Activated gamma-delta T cell treated with anti-CD3 and anti-CD28 coated beads, Interleukin-2, amount 50 U/mL, for 16 hours (primary cell): ENCODE data around the gene CHST12.

Experiments
- DNase-seq: peaks from one replicate; pipeline ENCODE4 v3.0.0-alpha.2; 2020; ENCODE audit warnings: low read depth

CHST12 gene

DNA sequence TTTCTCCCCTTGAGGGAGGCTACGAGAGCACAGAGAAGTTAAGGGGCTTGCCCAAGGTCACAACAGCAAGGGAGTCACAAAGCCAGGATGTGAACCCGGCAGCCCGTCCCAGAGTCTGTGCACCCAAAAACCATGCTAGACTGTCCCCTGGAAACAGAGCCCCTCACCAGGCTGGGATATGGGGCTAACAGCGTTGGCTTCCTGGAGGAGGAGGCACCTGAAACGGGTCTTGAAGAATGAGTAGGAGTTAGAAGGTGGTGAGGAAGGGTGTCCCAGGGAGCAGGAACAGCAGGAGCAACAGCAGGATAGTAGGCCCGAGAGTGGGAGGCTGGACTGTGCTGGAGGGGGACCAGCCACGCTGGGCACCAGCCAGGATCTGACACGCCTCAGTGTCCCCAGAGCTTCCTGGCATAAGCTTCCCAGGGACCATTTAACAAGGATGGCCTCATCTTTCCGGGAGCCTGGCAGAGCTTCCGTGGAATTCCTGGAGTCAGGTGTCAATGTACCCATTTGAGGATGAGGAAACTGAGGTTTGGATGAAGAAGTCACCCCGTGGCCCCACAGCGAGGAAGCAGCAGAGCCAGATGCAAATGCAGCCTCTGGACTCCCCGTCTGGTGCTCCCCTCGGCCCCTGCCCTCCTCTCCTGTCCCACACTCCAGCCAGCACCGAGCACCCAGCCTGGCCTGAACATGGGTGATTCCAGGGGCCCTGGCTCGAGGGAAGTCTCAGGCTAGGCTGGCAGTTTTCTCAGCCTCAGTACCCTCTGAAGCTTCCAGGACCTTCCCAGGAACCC, 76.1 kb downstream of the CHST12 start:
- DNase-seq, result no peak

DNA sequence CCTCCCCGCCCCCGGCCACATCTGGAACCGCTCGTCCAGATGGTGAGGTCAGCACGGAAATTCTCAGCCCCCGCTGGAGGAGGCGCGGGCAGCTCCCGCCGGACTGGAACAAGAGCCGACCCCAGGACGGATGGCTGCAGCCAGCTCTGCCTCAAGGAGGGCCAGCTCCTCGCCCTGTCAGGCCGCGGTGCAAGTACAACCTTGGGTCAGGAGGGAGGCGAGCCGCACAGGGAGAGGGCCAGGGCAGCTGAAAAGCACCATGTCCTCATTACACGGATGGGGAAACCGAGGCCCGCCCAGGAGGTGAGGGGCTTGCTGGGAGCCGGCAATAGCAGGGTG, 76.6 kb downstream of the CHST12 start:
- DNase-seq, result no peak

DNA sequence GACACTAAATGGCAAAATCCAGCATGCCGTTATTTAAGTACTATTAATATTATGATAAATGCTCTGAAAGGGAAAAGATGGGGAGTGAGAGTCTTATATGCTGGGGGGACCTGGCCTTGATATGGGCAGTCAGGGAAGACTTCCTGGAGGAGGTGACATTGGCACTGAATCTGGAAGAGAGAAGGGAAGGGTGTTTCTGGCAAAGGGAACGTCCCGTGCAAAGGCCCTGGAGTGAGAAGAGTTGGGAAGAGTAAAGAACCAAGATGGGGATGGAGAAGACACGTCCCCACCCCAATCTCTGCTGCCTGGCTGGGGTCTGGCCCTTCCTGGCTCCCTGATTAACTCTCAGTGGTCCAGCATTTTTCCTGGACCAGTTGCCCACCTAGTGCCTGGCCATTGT, 77.8 kb downstream of the CHST12 start:
- DNase-seq, result no peak

DNA sequence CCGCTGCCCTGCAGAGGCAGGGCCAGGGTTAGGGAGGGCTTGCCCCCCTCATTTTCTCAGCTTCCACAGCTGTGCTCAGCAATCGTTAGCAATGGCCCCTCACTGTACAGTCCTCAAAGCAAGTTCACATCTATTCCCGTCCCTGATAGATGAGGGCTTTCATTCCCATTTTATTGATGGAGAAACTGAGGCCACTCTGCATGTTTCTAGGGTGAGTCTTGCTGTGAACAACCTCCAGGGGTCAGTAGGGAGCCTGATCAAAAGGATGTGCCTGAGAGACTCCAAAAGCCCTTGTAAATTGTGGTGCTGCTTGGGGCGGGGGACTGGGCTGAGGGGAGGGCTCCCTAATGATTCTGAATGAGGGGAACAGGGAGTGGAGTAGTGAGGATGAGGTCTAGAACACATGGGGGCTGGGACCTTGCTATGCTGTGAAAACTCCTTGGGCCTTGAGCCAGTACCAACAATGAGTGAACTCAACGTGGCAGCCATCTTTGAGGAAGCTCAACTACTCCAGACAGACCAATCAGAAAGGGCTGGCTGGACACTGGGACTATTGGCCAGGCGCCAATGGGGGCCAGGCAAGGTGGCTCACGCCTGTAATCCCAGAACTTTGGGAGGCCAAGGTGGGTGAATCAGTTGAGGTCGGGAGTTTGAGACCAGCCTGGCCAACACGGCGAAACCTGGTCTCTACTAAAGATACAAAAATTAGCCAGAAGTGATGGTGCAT, 79.5 kb downstream of the CHST12 start:
- DNase-seq, result no peak

DNA sequence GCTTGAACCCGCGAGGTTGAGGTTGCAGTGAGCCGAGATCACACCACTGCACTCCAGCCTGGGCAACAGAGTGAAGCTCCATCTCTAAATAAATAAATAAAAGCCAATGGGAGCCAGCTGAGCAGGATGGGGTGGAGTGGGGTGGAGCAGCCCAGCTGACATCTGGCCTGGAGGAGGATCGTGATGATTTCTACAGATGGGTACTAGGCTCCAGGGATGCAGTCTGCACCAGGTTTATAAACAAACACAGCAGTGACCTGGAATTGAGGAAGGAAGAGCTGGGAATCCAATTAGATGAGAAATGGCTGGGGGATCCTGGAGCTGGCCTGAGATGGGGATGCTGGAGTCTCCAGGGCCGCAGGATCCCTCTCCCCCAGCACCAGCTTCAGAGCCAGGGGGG, 80.1 kb downstream of the CHST12 start:
- no peak for DNase-seq

DNA sequence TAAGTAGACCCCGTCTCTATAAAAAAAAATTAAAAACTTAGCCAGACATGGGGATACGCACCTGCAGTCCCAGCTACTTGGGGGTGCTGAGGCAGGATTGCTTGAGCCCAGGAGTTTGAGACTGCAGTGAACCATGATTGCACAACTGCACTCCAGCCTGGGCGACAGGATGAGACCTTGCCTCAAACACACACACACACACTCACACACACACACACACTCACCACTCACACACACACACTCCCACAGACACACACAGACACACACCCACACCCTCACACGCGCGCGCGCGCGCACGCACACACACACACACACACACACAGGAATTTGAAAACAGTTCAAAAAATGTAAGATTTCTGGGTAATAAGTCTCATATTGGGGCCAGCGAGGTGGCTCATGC, 81.5 kb downstream of the CHST12 start:
- DNase-seq, result no peak

DNA sequence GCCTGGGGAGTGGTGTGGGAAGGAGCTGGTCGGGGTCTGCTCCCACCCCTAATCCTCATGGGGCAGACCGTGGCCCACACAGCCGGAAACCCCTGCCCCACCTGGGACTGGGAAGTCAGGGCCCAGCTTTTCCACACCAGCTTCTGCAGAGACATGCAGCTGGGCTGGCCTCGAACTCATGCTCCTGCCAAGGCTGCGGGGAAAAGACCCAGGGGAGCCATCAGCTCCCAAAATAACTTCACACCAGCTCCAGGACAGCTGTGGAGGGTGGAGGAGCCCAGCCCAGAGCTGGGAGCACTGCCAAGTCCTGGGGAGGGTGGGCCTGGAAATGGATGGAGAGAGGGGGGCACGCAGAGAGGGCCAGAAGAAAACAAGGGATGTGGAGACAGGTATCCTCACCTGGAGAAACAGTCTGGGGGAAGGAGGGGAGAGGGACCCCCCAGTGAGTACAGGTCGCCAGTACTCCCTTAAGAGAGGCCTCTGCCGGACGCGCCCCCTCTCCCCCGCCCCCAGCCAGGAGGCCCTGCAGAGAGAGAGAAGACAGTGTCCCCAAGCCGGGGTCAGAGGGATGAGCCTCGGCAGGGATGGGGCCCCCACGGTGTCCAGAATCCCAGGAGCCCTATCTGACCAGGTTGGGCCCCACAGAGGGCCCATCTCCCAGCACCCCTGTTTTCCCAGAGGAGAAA, 84.3 kb downstream of the CHST12 start:
- no peak for DNase-seq

DNA sequence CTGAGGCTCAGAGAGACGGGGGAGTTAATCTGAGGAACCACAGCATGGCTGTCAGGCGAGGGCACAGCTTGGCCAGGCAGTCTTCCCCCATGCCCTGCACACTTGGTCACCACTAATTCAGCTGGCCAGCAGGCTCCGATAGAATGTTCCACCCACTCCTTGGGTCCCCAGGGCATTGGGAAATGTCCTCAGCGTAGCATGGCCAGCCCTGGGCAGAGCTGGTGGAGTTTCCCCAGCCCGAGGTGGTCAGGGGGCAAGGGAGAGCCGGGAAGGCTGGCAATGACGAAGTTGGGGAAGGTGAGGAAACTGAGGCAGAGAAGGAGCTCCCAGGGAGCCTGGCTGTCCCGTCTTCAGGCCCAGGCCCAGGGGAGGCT, 84.8 kb downstream of the CHST12 start:
- DNase-seq, result no peak

DNA sequence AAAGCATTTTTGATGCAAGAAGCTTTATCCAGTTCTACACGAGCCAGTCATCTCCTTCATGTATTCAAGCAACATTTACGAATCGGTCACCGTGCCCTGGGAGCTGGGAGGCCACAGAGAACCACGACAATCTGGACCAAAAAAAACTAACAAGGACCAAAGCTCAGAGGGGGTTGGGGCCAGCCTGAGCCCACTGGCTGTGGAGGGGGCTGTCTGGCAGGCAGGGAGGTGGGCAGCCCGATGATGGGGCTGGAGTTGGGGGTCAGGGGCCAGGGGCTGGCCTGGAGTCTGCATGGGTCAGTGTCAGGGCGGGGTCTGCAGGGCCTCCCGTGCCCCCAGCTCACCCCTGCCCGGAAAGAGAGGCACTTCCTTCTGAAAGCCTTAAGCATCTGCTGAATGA, 85.3 kb downstream of the CHST12 start:
- DNase-seq, result no peak

DNA sequence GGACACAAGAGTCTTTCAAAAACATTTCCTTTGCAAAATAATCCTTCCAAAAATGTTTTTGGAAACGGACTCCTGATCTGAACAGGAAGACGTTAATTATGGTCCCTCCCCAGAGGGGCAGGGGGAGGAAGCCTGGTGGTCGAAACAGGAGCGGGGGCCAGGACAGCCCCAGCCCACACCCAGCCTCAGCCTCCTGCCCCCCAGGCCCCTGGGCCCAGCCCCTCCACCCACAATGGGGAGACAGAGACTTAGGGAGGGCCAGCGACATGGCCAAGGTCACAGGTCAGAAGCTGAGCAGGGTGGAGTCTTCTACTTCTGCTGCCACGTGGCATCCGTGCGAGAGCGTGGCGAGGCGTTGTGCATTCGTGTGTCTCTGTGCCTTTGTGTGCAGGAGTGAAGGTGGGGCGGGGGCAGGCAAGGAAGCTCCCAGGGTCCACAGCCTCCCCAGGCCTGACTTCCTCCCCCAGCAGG, 86.8 kb downstream of the CHST12 start:
- DNase-seq, result no peak

DNA sequence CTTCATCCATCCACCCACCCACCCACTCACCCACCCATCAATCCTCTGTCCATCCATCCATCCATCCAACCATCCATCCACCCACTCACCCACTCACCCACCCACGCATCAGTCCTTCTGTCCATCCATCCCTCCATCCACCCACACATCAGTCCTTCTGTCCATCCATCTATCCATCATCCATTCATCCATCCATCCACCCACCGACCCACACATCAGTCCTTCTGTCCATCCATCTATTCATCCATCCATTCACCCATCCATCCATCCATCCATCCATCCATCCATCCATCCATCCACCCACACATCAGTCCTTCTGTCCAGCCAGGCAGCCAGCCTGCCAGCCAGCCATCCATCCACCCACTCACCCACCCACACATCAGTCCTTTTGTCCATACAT, 88.6 kb downstream of the CHST12 start:
- DNase-seq, result no peak

DNA sequence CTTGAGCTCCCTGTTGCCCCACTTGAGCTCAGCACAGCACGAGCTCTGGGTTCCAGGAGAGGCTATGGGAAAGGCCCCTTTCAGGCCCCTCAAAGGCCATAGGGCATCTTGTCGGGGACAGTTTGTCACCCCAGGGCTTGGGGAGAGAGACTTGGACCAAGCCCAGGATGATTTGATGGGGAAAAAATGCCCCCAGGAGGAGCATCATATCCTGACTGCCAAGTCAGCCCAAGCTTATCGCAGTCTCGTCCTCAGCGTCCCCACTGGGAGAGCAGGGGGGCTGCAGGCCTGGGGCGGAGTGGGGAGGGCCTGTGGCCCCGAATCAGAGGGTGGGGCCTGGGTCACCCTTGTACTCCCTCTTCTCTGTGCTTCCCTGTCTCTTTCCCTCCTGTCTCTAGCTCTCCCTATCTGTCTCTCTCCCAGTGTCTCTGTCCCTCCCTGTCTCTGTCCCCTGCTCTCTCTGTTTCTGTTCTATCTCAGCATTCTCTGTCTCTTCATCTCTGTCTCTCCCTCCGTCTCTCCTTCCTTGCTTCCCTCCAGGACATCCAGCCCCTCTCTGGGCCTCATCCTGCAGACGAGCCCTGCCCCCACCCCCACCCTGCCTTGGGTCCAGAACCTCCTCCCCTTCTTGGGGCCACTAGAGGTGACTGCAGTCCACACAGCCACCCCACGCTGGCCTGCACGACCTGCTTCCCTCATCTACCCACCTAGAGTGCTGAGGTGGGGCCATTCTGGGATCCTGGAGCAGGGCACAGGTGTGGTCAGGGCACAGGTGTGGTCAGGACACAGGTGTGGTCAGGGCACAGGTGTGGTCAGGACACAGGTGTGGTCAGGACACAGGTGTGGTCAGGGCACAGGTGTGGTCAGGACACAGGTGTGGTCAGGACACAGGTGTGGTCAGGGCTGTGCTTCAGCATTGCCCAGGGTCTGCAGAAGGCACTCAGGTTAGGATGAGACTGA, 90.1 kb downstream of the CHST12 start:
- no peak for DNase-seq

DNA sequence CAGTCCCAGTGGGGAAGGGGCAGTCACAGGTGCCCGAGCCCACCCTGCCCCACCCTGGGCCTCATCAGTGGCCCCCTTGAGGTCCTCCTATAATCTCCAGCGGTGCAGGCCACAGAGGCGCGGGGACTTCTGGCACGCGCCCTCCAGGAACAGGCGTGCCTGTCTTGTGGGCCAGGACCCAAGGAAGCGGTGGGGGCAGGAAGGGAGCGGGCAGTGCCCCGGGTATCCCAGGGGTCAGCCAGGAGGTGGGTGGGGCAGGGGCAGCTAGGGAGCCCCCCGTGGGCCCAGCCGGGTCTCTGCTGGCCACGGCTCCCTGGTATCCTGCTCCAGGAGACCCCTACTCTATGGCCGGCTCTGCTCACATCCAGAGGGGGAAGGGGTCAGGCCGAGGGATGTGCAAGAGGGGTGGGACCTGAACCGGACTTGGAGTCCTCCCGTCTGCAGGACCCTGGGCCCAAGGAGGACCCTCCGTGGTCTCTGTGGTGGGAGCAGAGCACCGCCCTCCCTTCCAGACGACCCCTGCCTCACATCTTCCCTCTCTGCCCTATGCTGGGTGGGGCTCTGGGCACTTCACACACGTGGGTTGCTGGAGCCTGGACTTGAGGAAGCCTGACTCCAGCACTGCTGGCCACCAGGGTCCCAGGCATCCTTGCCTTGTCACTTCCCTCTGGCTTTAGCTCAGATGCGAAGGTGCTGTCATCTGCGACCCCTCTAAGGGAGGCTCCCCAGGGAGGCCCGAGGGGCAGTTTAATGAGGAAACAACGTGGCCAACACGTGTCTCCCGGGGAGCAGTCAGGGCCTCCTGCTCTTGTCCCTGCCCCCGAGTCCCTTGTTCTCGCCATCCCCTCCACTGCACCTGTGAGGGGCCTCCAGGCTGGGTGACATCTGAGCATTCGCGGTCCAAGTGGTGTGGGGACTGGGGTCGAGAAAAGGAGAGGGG, 91.0 kb downstream of the CHST12 start:
- no peak for DNase-seq

DNA sequence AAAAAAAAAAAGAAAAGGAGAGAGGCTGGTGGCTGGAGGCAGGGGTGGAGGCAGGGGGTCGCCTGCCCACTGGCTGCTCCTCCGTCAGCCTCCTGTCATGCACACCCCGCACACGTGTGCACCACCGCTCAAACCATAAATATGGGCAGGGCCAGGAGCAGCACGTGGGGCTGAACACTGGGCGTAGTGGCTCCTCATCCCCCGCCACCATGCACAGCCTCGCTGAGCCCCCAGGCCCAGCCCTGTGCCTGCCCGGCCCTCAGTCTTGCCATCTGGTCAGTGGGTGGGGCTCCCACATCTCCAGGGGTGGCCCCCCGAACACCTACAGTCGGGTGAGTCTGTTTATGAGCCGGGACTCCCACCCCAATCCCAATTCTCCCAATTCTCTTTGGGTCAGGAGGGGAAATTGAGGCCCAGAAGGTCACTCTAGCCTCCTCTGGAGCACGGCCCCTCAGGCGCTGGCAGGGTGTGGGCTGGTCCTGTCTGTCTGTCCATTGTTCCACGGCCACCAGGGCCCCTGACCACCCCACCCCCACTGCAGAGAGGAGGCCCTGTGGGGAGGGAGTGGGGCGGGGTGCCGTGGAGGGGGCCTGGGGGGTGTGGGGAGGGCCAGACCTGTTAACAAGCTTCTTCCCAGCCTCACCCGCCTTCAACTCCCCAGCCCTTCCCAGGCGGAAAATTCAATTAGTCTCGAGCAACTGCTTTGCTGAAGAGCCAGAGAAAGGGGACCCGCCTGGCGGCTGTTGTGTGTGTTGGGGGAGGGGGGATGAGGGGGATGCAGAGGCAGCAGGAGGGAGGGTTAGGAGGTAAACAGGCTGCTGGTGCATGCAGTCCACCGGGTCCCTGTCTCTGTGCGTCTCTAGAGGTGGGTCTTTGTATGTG, 92.2 kb downstream of the CHST12 start:
- no peak for DNase-seq

DNA sequence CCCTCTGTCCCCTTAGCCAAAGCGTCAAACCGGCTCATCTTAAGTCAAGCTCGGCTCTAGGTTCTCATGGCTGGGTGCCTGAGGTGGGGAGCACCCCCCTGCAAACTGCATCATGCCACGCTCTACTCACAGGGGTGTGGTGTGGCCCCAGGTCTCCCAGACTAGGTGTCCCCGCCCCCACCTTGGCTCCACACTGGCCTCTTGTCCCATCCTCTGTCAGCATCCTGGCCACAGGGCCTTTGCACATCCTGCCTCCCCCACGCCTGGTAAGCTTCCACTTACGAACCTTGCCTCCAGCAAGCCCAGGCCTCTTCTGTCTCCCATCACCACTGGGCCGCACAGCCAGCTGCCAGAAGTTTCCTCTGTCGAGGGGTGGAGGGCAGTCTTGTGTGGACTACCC, 93.0 kb downstream of the CHST12 start:
- no peak for DNase-seq

DNA sequence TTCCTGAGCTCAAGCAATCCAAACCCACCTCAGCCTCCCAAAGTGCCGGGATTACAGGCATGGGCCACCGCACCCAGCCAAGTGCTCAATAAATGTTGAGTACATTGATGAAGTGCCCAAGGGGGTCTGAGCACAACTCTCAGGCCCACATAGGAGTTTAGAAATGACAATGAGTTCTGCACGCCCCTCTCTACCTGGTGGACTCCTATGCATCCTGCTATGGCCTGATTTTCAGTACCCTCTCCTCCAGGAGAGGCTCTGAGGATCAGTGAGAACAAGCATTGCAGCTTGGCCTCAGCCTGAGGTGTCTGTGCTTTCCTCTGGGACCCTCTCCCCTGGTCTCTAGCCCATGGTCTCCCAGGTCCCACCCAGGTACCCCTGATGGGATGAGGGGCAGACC, 93.7 kb downstream of the CHST12 start:
- DNase-seq, result no peak

DNA sequence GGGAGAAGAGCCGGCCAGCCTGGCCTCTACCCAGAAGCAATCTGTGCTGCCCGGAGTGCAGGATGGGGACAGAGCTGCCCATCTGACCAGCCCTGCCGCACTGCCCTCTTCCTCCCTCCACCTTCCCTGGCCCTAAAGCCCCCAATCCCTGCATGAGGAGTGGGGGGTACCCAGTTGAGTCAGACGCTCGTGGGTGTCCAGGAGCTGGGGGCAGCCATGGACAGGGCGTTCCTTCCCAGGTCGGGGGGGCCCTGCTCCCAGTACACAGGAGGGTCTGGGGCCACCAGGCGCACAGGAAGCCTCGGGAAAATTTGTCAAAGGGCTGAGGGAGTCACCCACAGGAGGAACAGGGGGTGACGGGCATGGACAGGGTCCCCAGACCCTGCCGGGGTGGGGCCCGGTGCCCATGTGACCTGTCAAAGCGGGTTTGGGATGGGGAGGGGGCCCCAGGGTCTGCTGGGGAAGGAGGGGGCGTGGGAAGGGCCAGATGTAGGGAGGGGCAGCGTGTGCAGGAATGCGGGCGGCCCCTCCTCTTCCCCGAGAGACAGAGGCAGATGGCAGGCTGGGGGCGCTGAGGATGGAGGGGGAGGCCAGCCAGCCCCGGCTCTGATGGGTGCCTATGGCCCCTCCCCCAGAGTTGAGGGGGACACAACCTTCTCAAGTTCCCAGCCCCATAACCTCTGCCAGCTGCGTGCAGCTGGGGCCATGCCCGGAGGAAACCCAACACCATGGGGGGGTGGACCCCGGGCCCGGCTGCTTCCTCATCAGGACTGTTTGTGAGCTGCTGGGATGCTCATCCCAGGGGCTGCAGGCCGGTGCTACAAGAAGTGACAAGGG, 94.3 kb downstream of the CHST12 start:
- no peak for DNase-seq
